C4-2B (cell line): ENCODE results near the gene GSPT1.
"Not testable (repeated sequence)": the region's sequence is repeated elsewhere in the genome, so short reads cannot be mapped to it uniquely, and the experiment has no call there.

Experiments used
- ZFX ChIP-seq: fragments of 450-650 bp; IDR thresholded peaks from 2 replicates; pipeline ENCODE4 v1.6.1; 2017
- TF ChIP-seq, protein P1 (sequence below): fragments of 450-650 bp; conservative IDR thresholded peaks from 2 replicates; pipeline ENCODE4 v1.5.1; 2017; ENCODE audit warnings: mild to moderate bottlenecking

DNA sequence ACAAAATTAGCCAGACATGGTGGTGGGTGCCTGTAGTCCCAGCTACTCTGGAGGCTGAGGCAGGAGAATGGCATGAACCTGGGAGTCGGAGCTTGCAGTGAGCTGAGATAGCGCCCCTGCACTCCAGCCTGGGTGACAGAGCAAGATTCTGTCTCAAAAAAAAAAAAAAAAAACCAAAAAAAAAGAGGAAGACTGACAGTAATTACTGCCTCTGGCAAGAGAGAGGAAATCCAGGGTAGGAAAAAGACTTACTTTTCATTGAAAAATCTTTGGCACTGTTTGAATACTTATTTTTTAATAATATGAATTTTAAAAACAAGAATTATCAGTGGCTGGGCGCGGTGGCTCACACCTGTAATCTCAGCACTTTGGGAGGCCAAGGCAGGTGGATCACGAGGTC is 46.7 kb upstream of the GSPT1 start:
- TF ChIP-seq, protein P1, sequence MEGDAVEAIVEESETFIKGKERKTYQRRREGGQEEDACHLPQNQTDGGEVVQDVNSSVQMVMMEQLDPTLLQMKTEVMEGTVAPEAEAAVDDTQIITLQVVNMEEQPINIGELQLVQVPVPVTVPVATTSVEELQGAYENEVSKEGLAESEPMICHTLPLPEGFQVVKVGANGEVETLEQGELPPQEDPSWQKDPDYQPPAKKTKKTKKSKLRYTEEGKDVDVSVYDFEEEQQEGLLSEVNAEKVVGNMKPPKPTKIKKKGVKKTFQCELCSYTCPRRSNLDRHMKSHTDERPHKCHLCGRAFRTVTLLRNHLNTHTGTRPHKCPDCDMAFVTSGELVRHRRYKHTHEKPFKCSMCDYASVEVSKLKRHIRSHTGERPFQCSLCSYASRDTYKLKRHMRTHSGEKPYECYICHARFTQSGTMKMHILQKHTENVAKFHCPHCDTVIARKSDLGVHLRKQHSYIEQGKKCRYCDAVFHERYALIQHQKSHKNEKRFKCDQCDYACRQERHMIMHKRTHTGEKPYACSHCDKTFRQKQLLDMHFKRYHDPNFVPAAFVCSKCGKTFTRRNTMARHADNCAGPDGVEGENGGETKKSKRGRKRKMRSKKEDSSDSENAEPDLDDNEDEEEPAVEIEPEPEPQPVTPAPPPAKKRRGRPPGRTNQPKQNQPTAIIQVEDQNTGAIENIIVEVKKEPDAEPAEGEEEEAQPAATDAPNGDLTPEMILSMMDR, result not testable (repeated sequence)
- not testable (repeated sequence) for TF ChIP-seq ZFX
